CD4-positive, alpha-beta memory T cell (primary cell): ENCODE measurements around the gene FGFR2. TPM values are rescaled to one million over a fixed set of nuclear protein-coding genes. Genes with fewer than 3 reads are reported as not detected.
A peak's percentile ranks its signal among the peaks of the same experiment; 100 is the strongest.

Source experiments
- CTCF ChIA-PET: fragments of 350-600 bp; sonication (Branson Sonifier 250); formaldehyde crosslinking; loops from one replicate; lab custom pipeline; 2021; ENCODE audit warnings: inconsistent platforms; ENCODE audit not compliant: partially characterized antibody; lab: Charles Lee
- POLR2A ChIA-PET: fragments of 350-600 bp; sonication (Branson Sonifier 250); formaldehyde crosslinking; loops from one replicate; lab custom pipeline; 2021; ENCODE audit not compliant: partially characterized antibody; lab: Charles Lee
- DNase-seq, 5 donors: peaks; one replicate each; pipeline versions ENCODE4 v3.0.0 to v3.0.0-alpha.2; 2020 to 2022; ENCODE audit warnings: mixed read lengths in 1 of 5
- H3K27ac ChIP-seq: one replicate; pipeline ENCODE4 v1.7.0; 2013; ENCODE audit warnings: low read depth, low read length
- H3K27me3 ChIP-seq: 2 replicates; pipeline ENCODE4 v1.7.0; 2013; ENCODE audit warnings: mild to moderate bottlenecking, low read length, moderate library complexity; ENCODE audit not compliant: insufficient read depth
- H3K36me3 ChIP-seq: 2 replicates; pipeline ENCODE4 v1.7.0; 2013; ENCODE audit warnings: mild to moderate bottlenecking, low read length, moderate library complexity; ENCODE audit not compliant: insufficient read depth
- H3K4me1 ChIP-seq: 2 replicates; pipeline ENCODE4 v1.7.0; 2013; ENCODE audit warnings: mild to moderate bottlenecking, low read length, moderate library complexity; ENCODE audit not compliant: insufficient read depth
- H3K4me3 ChIP-seq, 2 donors: one replicate each; pipeline ENCODE4 v1.7.0; 2013; ENCODE audit warnings: low read length in 2 of 2, mild to moderate bottlenecking in 1 of 2
- H3K9me3 ChIP-seq, 2 donors: one replicate each; pipeline ENCODE4 v1.7.0; 2013; ENCODE audit warnings: low read length in 2 of 2, control low read depth in 1 of 2; ENCODE audit not compliant: control insufficient read depth in 1 of 2
- H3K27ac Mint-ChIP-seq, 7 donors: one replicate each; pipeline ENCODE4 v1.8.0; 2020 to 2021; ENCODE audit warnings: mixed read lengths in 7 of 7, mild to moderate bottlenecking in 6 of 7, inconsistent platforms in 3 of 7, moderate library complexity in 3 of 7
- H3K27me3 Mint-ChIP-seq, 2 donors: one replicate each; pipeline ENCODE4 v1.8.0; 2020 to 2021; ENCODE audit warnings: mixed read lengths in 2 of 2
- H3K36me3 Mint-ChIP-seq, 2 donors: one replicate each; pipeline ENCODE4 v1.8.0; 2020 to 2021; ENCODE audit warnings: mixed read lengths in 2 of 2, inconsistent platforms in 1 of 2, mild to moderate bottlenecking in 1 of 2
- H3K4me1 Mint-ChIP-seq, 4 donors: one replicate each; pipeline ENCODE4 v1.8.0; 2020 to 2021; ENCODE audit warnings: mixed read lengths in 4 of 4, mild to moderate bottlenecking in 1 of 4
- H3K4me3 Mint-ChIP-seq, 8 donors: one replicate each; pipeline ENCODE4 v1.8.0; 2020 to 2021; ENCODE audit warnings: mixed read lengths in 8 of 8, mild to moderate bottlenecking in 7 of 8, moderate library complexity in 6 of 8, inconsistent platforms in 3 of 8
- H3K9me3 Mint-ChIP-seq, 8 donors: one replicate each; pipeline ENCODE4 v1.8.0; 2020 to 2021; ENCODE audit warnings: mixed read lengths in 8 of 8, mild to moderate bottlenecking in 5 of 8, inconsistent platforms in 3 of 8, moderate library complexity in 1 of 8
- intact Hi-C: fragments of 100-400 bp; cut with micrococcal nuclease; formaldehyde crosslinking; loops from one replicate; pipeline ENCODE4 v1.15.1; 2023
- polyA plus RNA-seq, 2 donors: library from polyadenylated mRNA; unstranded; fragments of 300-500 nt; fragmentation: Illumina TruSeq; gene quantifications; one replicate each; pipeline ENCODE4 v1.2.3, GENCODE V29; 2021
- total RNA-seq, 2 experiments: library from RNA; stranded (reverse); gene quantifications; one replicate each; pipeline ENCODE4 v1.2.3, GENCODE V29; 2021

Gene FGFR2
- total and polyA plus RNA-seq, 4 experiments from 2014 or later, result 0.58 to 1.0 (median 0.90) TPM; not detected in 1

DNA sequence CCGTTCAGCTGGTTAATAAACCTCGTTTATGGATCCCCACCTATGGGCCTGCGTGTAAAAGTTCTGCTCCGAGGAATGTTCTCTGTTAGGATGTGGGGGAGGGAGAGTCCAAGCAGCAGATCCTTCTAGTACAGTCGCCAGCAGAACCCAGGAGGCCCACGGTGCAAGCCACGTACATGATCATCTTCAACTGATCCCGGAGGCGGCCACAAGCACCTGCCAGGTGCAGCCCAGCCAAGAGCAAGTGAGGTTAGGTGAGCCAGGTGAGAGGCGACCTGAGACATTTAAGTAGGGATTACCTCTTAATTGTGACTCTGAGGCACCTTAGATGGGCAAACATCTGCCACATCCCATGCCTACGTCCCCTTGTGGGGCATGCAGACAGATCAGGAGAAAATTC is 18.0 kb upstream of the FGFR2 start:
- H3K4me3 Mint-ChIP-seq, result no peak overlapping the region
- no peak overlapping the region for H3K27ac Mint-ChIP-seq
- H3K9me3 Mint-ChIP-seq, result peaks cover 0 to 11% (median 0%) of the 10 kb centered on the region in 8 donors
- Histone ChIP-seq H3K9me3 (no peaks in the 10 kb centered on the region), H3K27ac (no peak overlapping the region), H3K4me3 (no peak overlapping the region), H3K36me3 (no peaks in the 10 kb centered on the region), H3K4me1 (no peaks in the 10 kb centered on the region), H3K27me3 (no peaks in the 10 kb centered on the region)
- intact Hi-C loops, result no loop called here
- no peak for DNase-seq
- H3K4me1 Mint-ChIP-seq, result no peaks in the 10 kb centered on the region
- H3K27me3 Mint-ChIP-seq, result peaks cover 3 to 5% of the 10 kb centered on the region in 2 donors
- ChIA-PET POLR2A (no interaction called here), CTCF (no interaction called here)
- no peaks in the 10 kb centered on the region for H3K36me3 Mint-ChIP-seq

DNA sequence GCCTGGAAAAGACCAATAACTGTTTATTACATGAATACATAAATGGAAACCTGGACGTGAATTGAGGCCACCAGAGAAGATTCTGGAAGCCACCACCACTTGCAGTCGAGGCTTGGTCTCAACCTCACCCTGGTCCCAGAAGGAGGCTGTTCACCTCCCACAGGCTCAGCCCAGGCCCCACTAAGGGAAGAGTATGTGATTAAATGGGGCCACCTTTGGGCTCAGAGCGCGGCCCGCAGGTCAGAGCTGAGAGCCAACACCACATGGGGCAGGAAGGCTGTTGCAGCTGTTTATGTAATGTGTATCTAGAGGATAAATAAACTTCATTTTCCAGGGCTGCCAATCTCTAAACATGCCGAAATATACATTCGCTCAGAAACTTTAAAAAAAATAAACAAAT is 17.6 kb upstream of the FGFR2 start:
- Histone ChIP-seq H3K9me3 (no peaks in the 10 kb centered on the region), H3K4me3 (no peak overlapping the region), H3K27me3 (no peaks in the 10 kb centered on the region), H3K27ac (no peak overlapping the region), H3K36me3 (no peaks in the 10 kb centered on the region), H3K4me1 (no peaks in the 10 kb centered on the region)
- H3K4me1 Mint-ChIP-seq, result no peaks in the 10 kb centered on the region
- H3K27ac Mint-ChIP-seq, result no peak overlapping the region
- DNase-seq, result no peak
- ChIA-PET POLR2A (no interaction called here), CTCF (no interaction called here)
- intact Hi-C loops, result no loop called here
- H3K36me3 Mint-ChIP-seq, result no peaks in the 10 kb centered on the region
- peaks cover 0 to 11% (median 0%) of the 10 kb centered on the region in 8 donors for H3K9me3 Mint-ChIP-seq
- H3K27me3 Mint-ChIP-seq, result peaks cover 4 to 5% of the 10 kb centered on the region in 2 donors
- no peak overlapping the region for H3K4me3 Mint-ChIP-seq

DNA sequence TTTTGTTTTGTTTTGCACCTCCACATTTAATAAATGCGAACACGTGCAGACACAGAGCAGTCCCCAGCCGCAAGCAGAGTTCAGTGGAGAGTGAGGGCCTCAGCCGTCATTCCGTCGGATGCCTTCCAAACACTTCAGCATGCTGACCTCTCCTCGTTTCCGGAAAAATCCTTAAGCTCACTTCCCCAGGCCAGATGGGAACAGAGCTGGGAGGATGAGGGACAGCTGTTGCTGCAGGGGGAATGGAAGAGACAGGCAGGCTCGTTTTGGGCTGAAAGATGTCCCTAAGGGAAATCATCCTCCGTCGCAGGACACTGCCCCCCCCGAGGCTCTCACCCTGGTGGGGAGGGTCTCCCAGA is 17.2 kb upstream of the FGFR2 start:
- no peaks in the 10 kb centered on the region for H3K36me3 Mint-ChIP-seq
- H3K27me3 ChIP-seq, result no peaks in the 10 kb centered on the region

DNA sequence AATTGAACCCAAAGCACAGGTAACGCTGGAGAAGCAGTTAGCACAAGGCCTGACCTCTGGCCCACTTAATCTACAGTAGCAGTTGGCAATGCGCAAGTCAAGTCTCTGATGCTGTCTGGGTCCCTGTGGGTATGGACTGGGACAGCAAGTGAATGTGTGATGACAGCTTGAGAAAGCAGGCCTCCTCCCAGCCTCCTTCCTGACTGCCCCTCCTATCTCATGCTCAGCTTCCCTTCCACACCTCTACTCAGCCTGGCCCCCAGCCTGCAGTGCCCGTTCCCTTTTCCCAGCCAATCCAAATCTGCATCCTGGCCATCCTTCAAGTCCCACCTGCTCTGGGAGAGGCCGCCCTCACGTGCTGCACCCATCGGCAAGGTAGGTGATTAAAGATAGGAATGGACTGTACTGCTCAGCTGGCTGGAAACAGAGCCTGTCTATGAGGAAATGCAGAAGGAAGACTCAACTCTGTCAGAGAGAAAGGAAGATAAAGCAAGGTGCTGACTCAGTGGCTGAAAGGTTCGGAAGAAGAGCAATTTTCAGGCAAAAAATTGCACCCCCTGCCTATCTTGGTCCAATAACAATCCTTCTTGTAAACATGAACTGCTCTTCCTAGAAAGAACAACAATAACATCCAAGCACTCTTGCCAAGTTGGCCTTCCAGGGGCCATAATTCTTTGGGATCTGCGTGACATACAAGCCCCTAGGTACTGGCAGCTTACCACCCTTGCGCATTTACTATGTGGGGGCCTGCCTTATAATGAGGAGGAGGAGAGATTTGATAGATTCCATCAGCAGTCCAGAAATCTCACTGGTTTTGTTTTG is 16.6 kb upstream of the FGFR2 start:
- DNase-seq, result no peak
- H3K36me3 ChIP-seq, result no peaks in the 10 kb centered on the region
- CTCF ChIA-PET, result no interaction called here
- H3K9me3 ChIP-seq, result no peaks in the 10 kb centered on the region
- intact Hi-C loops, result no loop called here
- Mint-ChIP-seq H3K27me3 (peaks cover 5 to 7% of the 10 kb centered on the region in 2 donors), H3K4me1 (no peaks in the 10 kb centered on the region), H3K9me3 (peaks cover 0 to 11% (median 0%) of the 10 kb centered on the region in 8 donors), H3K4me3 (no peak overlapping the region), H3K36me3 (no peaks in the 10 kb centered on the region), H3K27ac (no peak overlapping the region)
- no peaks in the 10 kb centered on the region for H3K27me3 ChIP-seq
- no peaks in the 10 kb centered on the region for H3K4me1 ChIP-seq
- H3K27ac ChIP-seq, result no peak overlapping the region
- POLR2A ChIA-PET, result no interaction called here
- no peak overlapping the region for H3K4me3 ChIP-seq

More for the DNA sequence above, 17.2 kb upstream of the FGFR2 start:
- intact Hi-C loops, result no loop called here
- Histone ChIP-seq H3K4me3 (no peak overlapping the region), H3K27ac (no peak overlapping the region), H3K9me3 (no peaks in the 10 kb centered on the region), H3K36me3 (no peaks in the 10 kb centered on the region), H3K4me1 (no peaks in the 10 kb centered on the region)
- H3K4me1 Mint-ChIP-seq, result no peaks in the 10 kb centered on the region
- H3K27ac Mint-ChIP-seq, result no peak overlapping the region
- peaks cover 0 to 11% (median 0%) of the 10 kb centered on the region in 8 donors for H3K9me3 Mint-ChIP-seq
- ChIA-PET POLR2A (no interaction called here), CTCF (no interaction called here)
- no peak for DNase-seq
- H3K4me3 Mint-ChIP-seq, result peak overlapping the region in 1 of 8 donors; percentile 6
- peaks cover 4 to 5% of the 10 kb centered on the region in 2 donors for H3K27me3 Mint-ChIP-seq

DNA sequence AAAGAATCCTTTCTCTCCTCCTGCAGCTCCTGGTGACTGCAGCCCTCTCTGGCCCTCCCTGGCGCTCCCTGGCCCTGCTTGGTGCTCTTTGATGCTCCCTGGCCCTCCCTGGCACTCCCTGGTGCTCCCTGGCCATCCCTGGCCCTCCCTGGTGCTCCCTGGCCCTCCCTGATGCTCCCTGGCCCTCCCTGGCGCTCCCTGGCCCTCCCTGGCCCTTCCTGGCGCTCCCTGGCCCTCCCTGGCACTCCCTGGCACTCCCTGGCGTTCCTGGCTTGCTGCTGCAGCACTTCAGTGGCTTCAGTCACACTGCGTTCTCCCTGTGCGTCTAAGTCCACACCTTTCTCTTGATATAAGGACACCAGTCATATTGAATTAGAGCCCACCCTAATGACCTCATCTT is 15.2 kb upstream of the FGFR2 start:
- Histone ChIP-seq H3K9me3 (no peaks in the 10 kb centered on the region), H3K4me3 (no peak overlapping the region), H3K27me3 (no peaks in the 10 kb centered on the region), H3K36me3 (no peaks in the 10 kb centered on the region), H3K4me1 (no peaks in the 10 kb centered on the region), H3K27ac (no peak overlapping the region)
- no peaks in the 10 kb centered on the region for H3K36me3 Mint-ChIP-seq
- peaks cover 0 to 6% (median 0%) of the 10 kb centered on the region in 8 donors for H3K9me3 Mint-ChIP-seq
- no peak overlapping the region for H3K27ac Mint-ChIP-seq
- peaks cover 6 to 10% of the 10 kb centered on the region in 2 donors for H3K27me3 Mint-ChIP-seq
- intact Hi-C loops, result no loop called here
- CTCF ChIA-PET, result no interaction called here
- H3K4me1 Mint-ChIP-seq, result peaks cover 0 to 1% (median 0%) of the 10 kb centered on the region in 4 donors
- POLR2A ChIA-PET, result no interaction called here
- no peak overlapping the region for H3K4me3 Mint-ChIP-seq
- no peak for DNase-seq

DNA sequence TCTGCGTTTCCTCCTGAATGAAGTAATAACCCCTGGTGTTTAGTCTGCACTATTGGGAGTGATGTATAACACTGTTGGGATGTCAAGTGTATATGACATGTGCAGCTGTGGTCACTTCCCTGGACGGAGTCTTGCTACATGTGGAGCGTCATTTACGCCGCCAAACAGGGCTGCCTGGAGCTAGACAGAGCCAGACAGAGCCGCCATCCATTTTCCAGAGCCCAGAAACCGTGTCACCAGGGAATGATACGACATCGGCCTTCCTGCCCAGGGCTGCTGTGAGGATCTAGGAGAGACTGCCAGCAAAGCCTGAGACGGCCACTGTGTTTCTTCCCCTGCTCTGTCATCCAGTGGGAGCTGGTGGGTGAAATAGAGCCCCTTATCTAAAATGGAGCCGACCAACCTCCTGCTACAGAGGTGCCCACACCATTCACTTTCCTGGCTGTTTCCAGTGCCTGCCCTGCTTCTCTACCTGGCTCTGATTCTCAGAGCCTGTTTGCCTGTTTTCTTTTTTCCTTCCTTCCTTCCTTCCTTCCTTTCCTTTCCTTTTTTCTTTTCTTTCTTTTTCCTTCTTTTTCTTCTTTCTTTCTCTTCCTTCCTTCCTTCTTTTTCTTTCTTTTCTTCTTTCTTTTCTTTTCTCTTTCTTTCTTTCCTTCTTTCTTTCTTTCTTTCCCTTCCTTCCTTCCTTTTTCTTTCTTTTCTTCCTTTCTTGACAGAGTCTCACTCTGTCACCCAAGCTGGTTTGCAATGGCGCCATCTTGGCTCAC is 13.3 kb upstream of the FGFR2 start:
- Mint-ChIP-seq H3K9me3 (peaks cover 0 to 4% (median 0%) of the 10 kb centered on the region in 8 donors), H3K27me3 (peaks cover 13 to 15% of the 10 kb centered on the region in 2 donors), H3K27ac (no peak overlapping the region), H3K36me3 (no peaks in the 10 kb centered on the region), H3K4me3 (no peak overlapping the region), H3K4me1 (peaks cover 0 to 1% (median 0%) of the 10 kb centered on the region in 4 donors)
- no peak for DNase-seq
- no peaks in the 10 kb centered on the region for H3K4me1 ChIP-seq
- CTCF ChIA-PET, result no interaction called here
- no peak overlapping the region for H3K27ac ChIP-seq
- H3K36me3 ChIP-seq, result no peaks in the 10 kb centered on the region
- no peaks in the 10 kb centered on the region for H3K9me3 ChIP-seq
- H3K27me3 ChIP-seq, result no peaks in the 10 kb centered on the region
- no peak overlapping the region for H3K4me3 ChIP-seq
- intact Hi-C loops, result no loop called here
- POLR2A ChIA-PET, result no interaction called here

DNA sequence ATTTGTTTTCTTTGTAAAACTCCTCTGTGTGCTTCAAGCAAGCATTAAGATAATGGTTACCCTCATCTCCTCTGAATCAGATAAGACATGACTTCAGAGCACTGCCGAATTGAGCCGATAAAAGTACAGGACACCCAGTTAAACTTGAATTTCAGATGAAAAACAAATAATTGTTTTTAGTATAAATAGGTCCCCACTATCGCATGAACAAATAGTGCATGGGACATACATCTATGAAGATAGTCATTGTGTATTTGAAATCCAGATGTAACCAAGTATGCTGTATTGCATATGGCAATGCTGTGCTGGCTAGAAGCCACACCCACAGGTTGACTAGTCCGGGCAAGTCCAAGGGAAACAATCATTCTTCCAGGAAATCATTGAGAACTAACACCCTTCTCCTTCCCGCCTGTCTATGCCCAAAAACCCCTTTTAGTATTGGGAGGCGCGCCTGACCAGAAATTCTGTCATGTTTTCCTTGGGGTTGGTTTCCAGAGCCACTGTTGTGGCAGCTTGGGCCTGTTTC is 12.6 kb upstream of the FGFR2 start:
- DNase-seq, result no peak
- Mint-ChIP-seq H3K27ac (no peak overlapping the region), H3K4me1 (peaks cover 0 to 1% (median 0%) of the 10 kb centered on the region in 4 donors), H3K4me3 (no peak overlapping the region), H3K9me3 (peaks cover 0 to 4% (median 0%) of the 10 kb centered on the region in 8 donors), H3K36me3 (no peaks in the 10 kb centered on the region), H3K27me3 (peaks cover 13 to 17% of the 10 kb centered on the region in 2 donors)
- intact Hi-C loops, result no loop called here
- ChIA-PET CTCF (no interaction called here), POLR2A (no interaction called here)
- Histone ChIP-seq H3K27ac (no peak overlapping the region), H3K36me3 (no peaks in the 10 kb centered on the region), H3K9me3 (no peaks in the 10 kb centered on the region), H3K4me1 (no peaks in the 10 kb centered on the region), H3K27me3 (no peaks in the 10 kb centered on the region), H3K4me3 (no peak overlapping the region)
